ENCODE data around the gene ZDHHC9. TPM values are rescaled to one million over a fixed set of nuclear protein-coding genes. Genes with fewer than 3 reads are reported as not detected.

Gene ZDHHC9
- total and polyA plus RNA-seq, 2 of the 4 experiments (the other 2 are of a cell fraction), result 17.7 to 28.4 TPM

DNA sequence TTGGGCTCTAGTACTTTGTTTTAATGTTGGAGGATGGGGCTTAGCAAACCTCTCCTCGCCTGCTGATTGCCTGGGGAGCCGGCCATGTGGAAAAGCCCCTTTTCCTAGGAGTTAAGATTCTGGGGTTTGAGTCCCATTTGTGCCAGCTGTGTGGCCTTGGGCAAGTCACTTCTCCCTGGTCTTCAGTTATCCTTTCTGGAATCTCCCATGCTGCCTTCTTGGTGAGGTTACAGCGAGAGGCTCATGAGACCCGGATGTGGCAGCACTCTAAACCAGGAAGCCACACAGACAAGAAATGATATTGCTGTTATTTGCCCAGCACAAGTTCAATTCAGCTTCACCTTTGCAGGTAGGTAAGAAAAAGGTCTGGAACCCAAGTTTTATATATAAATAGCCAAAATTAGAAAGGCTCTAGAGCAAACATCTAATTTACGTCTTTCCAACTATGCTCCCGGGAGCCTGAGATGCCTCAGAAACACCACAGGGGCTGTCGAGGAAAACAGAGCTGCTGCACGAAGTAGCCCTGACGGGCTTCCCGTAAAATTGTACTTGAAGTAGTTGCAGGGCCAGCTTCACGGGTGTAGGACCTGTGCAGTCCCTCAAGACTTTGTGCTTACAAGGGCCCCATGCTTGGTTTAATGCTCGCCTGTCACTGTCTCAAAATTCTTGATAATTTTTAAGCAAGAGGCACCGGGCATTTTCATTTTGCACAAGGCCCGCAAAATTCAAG, 72.3 kb downstream of the ZDHHC9 start:
- no TSS peak for BruUV-seq (replicated peaks)
- Histone ChIP-seq H3K27ac (ENCODE audit: insufficient read depth, low read length) (no peak overlapping the region), H3K9me1 (ENCODE audit: insufficient read depth, low read length) (no peaks in the 10 kb centered on the region), H3K9ac (ENCODE audit: low read depth, low read length) (no peak overlapping the region), H2BK20ac (ENCODE audit: low read depth, low read length) (no peak overlapping the region), H3K4ac (ENCODE audit: low read depth, low read length) (no peak overlapping the region), H2AFZ (replicated peaks; ENCODE audit: low read length, poor library complexity) (no peak overlapping the region), H2AK9ac (replicated peaks; ENCODE audit: low read depth, low read length, poor library complexity) (no peak overlapping the region), H3K4me1 (ENCODE audit: control insufficient read depth, insufficient read depth, low read length) (no peaks in the 10 kb centered on the region), H3K4me2 (ENCODE audit: low read depth, low read length) (no peak overlapping the region), H3K79me1 (ENCODE audit: low read depth in 1 of 2, low read length in 2 of 2) (no peaks in the 10 kb centered on the region), H4K20me1 (ENCODE audit: insufficient read depth, low read length) (no peaks in the 10 kb centered on the region), H2BK120ac (ENCODE audit: low read depth, low read length) (no peak overlapping the region), H3K14ac (replicated peaks; ENCODE audit: low read depth, low read length) (no peak overlapping the region), H3K18ac (ENCODE audit: low read depth, low read length) (no peak overlapping the region), H4K5ac (ENCODE audit: low read depth, low read length) (no peak overlapping the region), H2BK15ac (ENCODE audit: low read depth, low read length) (no peak overlapping the region), H3K23ac (ENCODE audit: low read depth, low read length) (no peak overlapping the region), H2AK5ac (ENCODE audit: low read depth, low read length) (no peak overlapping the region), H3K27me3 (ENCODE audit: control insufficient read depth, insufficient read depth, low read length) (peaks cover 12% of the 10 kb centered on the region), H3K9me3 (ENCODE audit: control insufficient read depth, insufficient read depth, low read length) (no peaks in the 10 kb centered on the region), H3K4me3 (ENCODE audit: insufficient read depth, low read depth, low read length) (no peak overlapping the region), H4K8ac (ENCODE audit: low read depth in 2 of 2, low read length in 2 of 2) (no peak overlapping the region), H4K91ac (ENCODE audit: insufficient read depth, low read depth, low read length) (no peak overlapping the region), H3K36me3 (ENCODE audit: control insufficient read depth, insufficient read depth, low read length) (no peaks in the 10 kb centered on the region), H3K56ac (ENCODE audit: extremely low read depth, insufficient read depth, low read length) (no peak overlapping the region), H2BK5ac (ENCODE audit: low read depth, low read length, poor library complexity, severe bottlenecking) (no peak overlapping the region)
- CTCF ChIA-PET, result interaction anchor here (0.7 kb wide), 1 partner anchor 89 kb away, joined by 3 read pairs; no protein-coding TSS in a partner anchor
- dilution Hi-C loops (cut with HindIII; ENCODE audit: low sequenced_read_pairs, unreplicated experiment), result no loop called here
- 41% methylated on average over 8 of the region's 14 CpGs; no CpG with 5 or more reads in 1 of the 2 experiments for WGBS, 2 experiments (ENCODE audit: extremely low coverage in 2 of 2, insufficient read length in 1 of 2)
- intact Hi-C loops (cut with micrococcal nuclease), result no loop called here
- no peak for DNase-seq
- ATAC-seq (ENCODE audit: low read depth), result no peak
- TF ChIP-seq MAZ (IDR thresholded peaks at IDR 0.05; ENCODE audit: borderline replicate concordance, low read depth, low read length) (no peak), RFX5 (IDR thresholded peaks at IDR 0.05; ENCODE audit: low read depth, low read length) (no peak), RAD21 (IDR thresholded peaks at IDR 0.05; ENCODE audit: low read length) (no peak), NFE2L2 (IDR thresholded peaks at IDR 0.05; ENCODE audit: low read depth, low read length) (no peak), POLR2A (IDR thresholded peaks at IDR 0.05; ENCODE audit: low read depth, low read length) (no peak), MXI1 (IDR thresholded peaks at IDR 0.05; ENCODE audit: borderline replicate concordance, low read depth, low read length) (no peak), BHLHE40 (IDR thresholded peaks at IDR 0.05; ENCODE audit: low read depth, low read length) (no peak), FOS (IDR thresholded peaks at IDR 0.05; ENCODE audit: low read depth, low read length) (no peak), CEBPB (IDR thresholded peaks at IDR 0.05; ENCODE audit: low read depth, low read length) (no peak), CHD1 (IDR thresholded peaks at IDR 0.05; ENCODE audit: low read depth, low read length) (no peak), RCOR1 (IDR thresholded peaks at IDR 0.05; ENCODE audit: insufficient replicate concordance, low read length) (no peak), MAFK (IDR thresholded peaks at IDR 0.05; ENCODE audit: low read depth, low read length) (no peak), SMC3 (IDR thresholded peaks at IDR 0.05; ENCODE audit: low read depth, low read length) (no peak)
- TF ChIP-seq, protein P1, sequence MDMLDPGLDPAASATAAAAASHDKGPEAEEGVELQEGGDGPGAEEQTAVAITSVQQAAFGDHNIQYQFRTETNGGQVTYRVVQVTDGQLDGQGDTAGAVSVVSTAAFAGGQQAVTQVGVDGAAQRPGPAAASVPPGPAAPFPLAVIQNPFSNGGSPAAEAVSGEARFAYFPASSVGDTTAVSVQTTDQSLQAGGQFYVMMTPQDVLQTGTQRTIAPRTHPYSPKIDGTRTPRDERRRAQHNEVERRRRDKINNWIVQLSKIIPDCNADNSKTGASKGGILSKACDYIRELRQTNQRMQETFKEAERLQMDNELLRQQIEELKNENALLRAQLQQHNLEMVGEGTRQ (IDR thresholded peaks at IDR 0.05; ENCODE audit: low read depth, low read length), result no peak
- TF ChIP-seq, protein P2, sequence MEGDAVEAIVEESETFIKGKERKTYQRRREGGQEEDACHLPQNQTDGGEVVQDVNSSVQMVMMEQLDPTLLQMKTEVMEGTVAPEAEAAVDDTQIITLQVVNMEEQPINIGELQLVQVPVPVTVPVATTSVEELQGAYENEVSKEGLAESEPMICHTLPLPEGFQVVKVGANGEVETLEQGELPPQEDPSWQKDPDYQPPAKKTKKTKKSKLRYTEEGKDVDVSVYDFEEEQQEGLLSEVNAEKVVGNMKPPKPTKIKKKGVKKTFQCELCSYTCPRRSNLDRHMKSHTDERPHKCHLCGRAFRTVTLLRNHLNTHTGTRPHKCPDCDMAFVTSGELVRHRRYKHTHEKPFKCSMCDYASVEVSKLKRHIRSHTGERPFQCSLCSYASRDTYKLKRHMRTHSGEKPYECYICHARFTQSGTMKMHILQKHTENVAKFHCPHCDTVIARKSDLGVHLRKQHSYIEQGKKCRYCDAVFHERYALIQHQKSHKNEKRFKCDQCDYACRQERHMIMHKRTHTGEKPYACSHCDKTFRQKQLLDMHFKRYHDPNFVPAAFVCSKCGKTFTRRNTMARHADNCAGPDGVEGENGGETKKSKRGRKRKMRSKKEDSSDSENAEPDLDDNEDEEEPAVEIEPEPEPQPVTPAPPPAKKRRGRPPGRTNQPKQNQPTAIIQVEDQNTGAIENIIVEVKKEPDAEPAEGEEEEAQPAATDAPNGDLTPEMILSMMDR (conservative IDR thresholded peaks at IDR 0.05; ENCODE audit: low read depth, low read length), result no peak
- TF ChIP-seq, protein P3, sequence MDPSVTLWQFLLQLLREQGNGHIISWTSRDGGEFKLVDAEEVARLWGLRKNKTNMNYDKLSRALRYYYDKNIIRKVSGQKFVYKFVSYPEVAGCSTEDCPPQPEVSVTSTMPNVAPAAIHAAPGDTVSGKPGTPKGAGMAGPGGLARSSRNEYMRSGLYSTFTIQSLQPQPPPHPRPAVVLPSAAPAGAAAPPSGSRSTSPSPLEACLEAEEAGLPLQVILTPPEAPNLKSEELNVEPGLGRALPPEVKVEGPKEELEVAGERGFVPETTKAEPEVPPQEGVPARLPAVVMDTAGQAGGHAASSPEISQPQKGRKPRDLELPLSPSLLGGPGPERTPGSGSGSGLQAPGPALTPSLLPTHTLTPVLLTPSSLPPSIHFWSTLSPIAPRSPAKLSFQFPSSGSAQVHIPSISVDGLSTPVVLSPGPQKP (IDR thresholded peaks at IDR 0.05; ENCODE audit: borderline replicate concordance, low read depth, low read length), result no peak
- in situ Hi-C loops (cut with MboI; ENCODE audit: low sequenced_read_pairs), result no loop called here
- POLR2A ChIA-PET (ENCODE audit: unreplicated experiment), result no interaction called here

All from IMR-90 (cell line).